Adrenal gland (tissue), 12 donors: ENCODE measurements around the gene UBE4B. TPM values are rescaled to one million over a fixed set of nuclear protein-coding genes. Genes with fewer than 3 reads are reported as not detected.

Source experiments
- DNase-seq, 7 donors: peaks; one replicate each; pipeline ENCODE4 v3.0.0-alpha.2; 2019 to 2020
- H3K27ac ChIP-seq, 5 donors: fragments of 200-600 bp; sonication (generic) in 4 of 5; 1 replicate in 3 of 5; 2 replicates in 2 of 5; pipeline versions ENCODE4 v1.5.1 to v1.8.0; 2016 to 2020; ENCODE audit warnings: mild to moderate bottlenecking in 1 of 5
- H3K27me3 ChIP-seq: fragments of 200-600 bp; 2 replicates; pipeline ENCODE4 v1.8.0; 2021
- H3K36me3 ChIP-seq, 2 donors: fragments of 200-600 bp; replicated peaks in 1 of 2; 1 replicate in 1 of 2; 2 replicates in 1 of 2; pipeline versions ENCODE4 v1.5.1 to v1.8.0; 2018 to 2022
- H3K4me1 ChIP-seq, 2 donors: fragments of 200-600 bp; replicated peaks in 1 of 2; 1 replicate in 1 of 2; 2 replicates in 1 of 2; pipeline versions ENCODE4 v1.5.1 to v1.8.0; 2018 to 2021
- H3K4me3 ChIP-seq, 4 donors: fragments of 200-600 bp; sonication (generic) in 3 of 4; one replicate each; pipeline ENCODE4 v1.5.1; 2016 to 2018
- H3K9me3 ChIP-seq, 3 donors: fragments of 200-600 bp; sonication (generic) in 1 of 3; replicated peaks in 1 of 3; 1 replicate in 2 of 3; 2 replicates in 1 of 3; pipeline versions ENCODE4 v1.5.1 to v1.8.0; 2016 to 2021
- CTCF ChIP-seq, 6 experiments: fragments of 450-650 bp in 4 of 6; fragments of 200-600 bp in 2 of 6; sonication (generic) in 1 of 6; IDR thresholded peaks; 1 replicate in 5 of 6; 2 replicates in 1 of 6; pipeline versions ENCODE4 v1.5.1 to v1.8.0; 2016 to 2021; ENCODE audit warnings: antibody characterized with exemption in 6 of 6, mild to moderate bottlenecking in 2 of 6, moderate library complexity in 1 of 6
- POLR2A ChIP-seq, 2 donors: fragments of 450-650 bp; IDR thresholded peaks; one replicate each; pipeline ENCODE4 v1.6.1; 2017; ENCODE audit warnings: antibody characterized with exemption in 2 of 2, mild to moderate bottlenecking in 2 of 2, moderate library complexity in 1 of 2
- WGBS, 4 donors: extraction: QIAGEN DNeasy Blood & Tissue Kit in 2 of 4; methylation state at CpG; one replicate each; pipeline versions ENCODE4 v1.1.5 to v1.1.7; 2013 to 2017; 5-methylcytosine and 5-hydroxymethylcytosine counted together
- intact Hi-C, 2 donors: fragments of 100-400 bp; cut with DNase I; formaldehyde crosslinking; loops; one replicate each; pipeline versions ENCODE4 v1.14.1 to v1.15.0; 2022 to 2023
- polyA plus RNA-seq, 3 donors: library from polyadenylated mRNA; stranded (reverse); fragments of 200-250 nt in 2 of 3; fragments of 350-450 nt in 1 of 3; fragmentation: Illumina TruSeq in 1 of 3; extraction: RNeasy Lipid Tissue Mini Kit (QIAGEN cat#74804) in 1 of 3; gene quantifications; one replicate each; pipeline ENCODE4 v1.2.3, GENCODE V29; 2013 to 2014
- total RNA-seq, 9 donors: library from RNA; depleted of rRNA in 4 of 9; stranded (reverse); fragments of >200 nt in 4 of 9; fragments of 120-200 nt in 1 of 9; fragmentation: NEBNext Ultra II Directional in 1 of 9; extraction: Animal tissue kit (Norgen Biotek cat#: 25700) in 1 of 9; gene quantifications; one replicate each; pipeline versions ENCODE4 v1.1.0 to v1.2.4, GENCODE V29; 2013 to 2023
- donor health status: healthy with polysubstance abuse.
- donor health status: Bipolar disorder and iron deficiency.
- donor health status: DM: yes; HTN: yes; CAD: no.
- donor health status: DM: no; HTN: no; CAD: no.
- donor health status: DM: no; HTN: no; CAD: no.
- donor health status: DM: yes; HTN: yes; CAD: no.

The UBE4B gene
- total and polyA plus RNA-seq, 12 donors, result 18.7 to 87.1 (median 57.8) TPM

- no peaks in the 10 kb centered on the region for H3K36me3 ChIP-seq
- H3K4me3 ChIP-seq, result no peak overlapping the region
- no peaks in the 10 kb centered on the region for H3K27me3 ChIP-seq
- intact Hi-C loops, result no loop called here
- H3K9me3 ChIP-seq, result no peaks in the 10 kb centered on the region
- peak overlapping the region in 3 of 5 donors; percentile 55 to 87 (median 70) for H3K27ac ChIP-seq
- peak; percentile 69 to 89 (median 83) for DNase-seq
- 24 to 31% (median 29%) methylated on average over 5 of the region's 5 CpGs for WGBS, 4 donors
- H3K4me1 ChIP-seq, result peaks cover 18 to 33% of the 10 kb centered on the region in 2 donors
- no peak for TF ChIP-seq CTCF (IDR thresholded peaks at IDR 0.05)
- TF ChIP-seq POLR2A (IDR thresholded peaks at IDR 0.05), result peak in 1 of 2 donors; percentile 11
These were observed 41.5 kb downstream of the UBE4B start for GRCh38 chr1:10074059-10074851.

GRCh38 chr1:10074852-10075730, 42.3 kb downstream of the UBE4B start:
- intact Hi-C loops, result no loop called here
- 76 to 81% (median 78%) methylated on average over 5 of the region's 5 CpGs for WGBS, 4 donors
- peak overlapping the region in 3 of 5 donors; percentile 55 to 87 (median 70) for H3K27ac ChIP-seq

GRCh38 chr1:10075732-10076131, 43.0 kb downstream of the UBE4B start:
- H3K27me3 ChIP-seq, result no peaks in the 10 kb centered on the region
- no peaks in the 10 kb centered on the region for H3K36me3 ChIP-seq
- peak in 2 of 7 donors; percentile 9 to 46 for DNase-seq
- no peaks in the 10 kb centered on the region for H3K9me3 ChIP-seq
- H3K4me3 ChIP-seq, result no peak overlapping the region
- TF ChIP-seq CTCF (IDR thresholded peaks at IDR 0.05) (no peak), POLR2A (IDR thresholded peaks at IDR 0.05) (no peak)
- H3K4me1 ChIP-seq, result peaks cover 18 to 33% of the 10 kb centered on the region in 2 donors
- H3K27ac ChIP-seq, result peak overlapping the region in 1 of 5 donors; percentile 70
- intact Hi-C loops, result no loop called here
- WGBS, 4 donors, result 95 to 98% (median 96%) methylated on average over 9 of the region's 9 CpGs

More at GRCh38 chr1:10074852-10075730, 42.3 kb downstream of the UBE4B start:
- H3K4me1 ChIP-seq, result peaks cover 18 to 33% of the 10 kb centered on the region in 2 donors
- H3K4me3 ChIP-seq, result no peak overlapping the region
- H3K36me3 ChIP-seq, result no peaks in the 10 kb centered on the region
- H3K9me3 ChIP-seq, result no peaks in the 10 kb centered on the region
- peak in 1 of 7 donors; percentile 39 for DNase-seq
- no peaks in the 10 kb centered on the region for H3K27me3 ChIP-seq
- TF ChIP-seq POLR2A (IDR thresholded peaks at IDR 0.05) (no peak), CTCF (IDR thresholded peaks at IDR 0.05) (no peak)

- 40 to 45% (median 41%) methylated on average over 4 of the region's 4 CpGs for WGBS, 4 donors
- Histone ChIP-seq H3K4me3 (no peak overlapping the region), H3K27me3 (no peaks in the 10 kb centered on the region), H3K4me1 (peaks cover 18 to 40% of the 10 kb centered on the region in 2 donors), H3K36me3 (peaks cover 0 to 5% of the 10 kb centered on the region in 2 donors), H3K27ac (peak overlapping the region in 4 of 5 donors; percentile 13 to 51 (median 38)), H3K9me3 (no peaks in the 10 kb centered on the region)
- no peak for TF ChIP-seq POLR2A (IDR thresholded peaks at IDR 0.05)
- TF ChIP-seq CTCF (IDR thresholded peaks at IDR 0.05), result no peak
- peak in 1 of 7 donors; percentile 22 for DNase-seq
- intact Hi-C loops, result no loop called here
These were observed 45.7 kb downstream of the UBE4B start for GRCh38 chr1:10078494-10078893.
